Left hindlimb (tissue), 1 donor: ENCODE results near the gene MCF2L2.

Experiments
- DNase-seq: peaks from one replicate; pipeline ENCODE4 v3.0.0-alpha.2; 2018

Gene MCF2L2

DNA sequence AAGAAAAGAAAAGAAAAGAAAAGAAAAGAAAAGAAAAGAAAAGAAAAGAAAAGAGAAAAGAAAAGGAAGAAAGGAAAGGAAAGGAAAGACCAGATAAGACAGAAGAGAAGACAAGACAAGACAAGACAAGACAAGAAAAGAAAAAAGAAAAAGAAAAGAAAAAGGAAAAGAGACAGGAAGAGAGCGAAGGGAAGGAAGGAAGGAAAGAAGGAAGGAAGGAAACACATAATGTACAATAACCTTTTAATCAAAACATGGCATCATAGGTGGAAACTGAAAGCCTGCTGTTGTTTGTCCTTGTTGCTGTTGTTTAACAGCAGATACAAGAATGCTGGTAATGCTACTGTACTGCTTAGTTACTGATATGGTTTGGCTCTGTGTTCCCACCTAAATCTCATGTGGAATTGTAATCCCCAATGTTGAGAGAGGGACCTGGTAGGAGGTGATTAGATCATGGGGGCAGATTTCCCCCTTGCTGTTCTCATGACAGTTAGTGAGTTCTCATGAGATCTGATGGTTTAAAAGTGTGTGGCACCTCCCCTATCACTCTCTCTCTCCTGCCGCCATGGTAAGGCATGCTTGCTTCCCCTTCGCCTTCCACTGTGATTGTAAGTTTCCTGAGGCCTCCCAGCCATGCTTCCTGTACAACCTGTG, 67.3 kb downstream of the MCF2L2 start:
- DNase-seq, result no peak

GRCh38 chr3:183359036-183359435, 69.4 kb downstream of the MCF2L2 start:
- no peak for DNase-seq

- DNase-seq, result no peak
Observed at GRCh38 chr3:183357564-183358079, 70.8 kb downstream of the MCF2L2 start.

- no peak for DNase-seq
Observed at GRCh38 chr3:183356920-183357319, 71.5 kb downstream of the MCF2L2 start.

DNA sequence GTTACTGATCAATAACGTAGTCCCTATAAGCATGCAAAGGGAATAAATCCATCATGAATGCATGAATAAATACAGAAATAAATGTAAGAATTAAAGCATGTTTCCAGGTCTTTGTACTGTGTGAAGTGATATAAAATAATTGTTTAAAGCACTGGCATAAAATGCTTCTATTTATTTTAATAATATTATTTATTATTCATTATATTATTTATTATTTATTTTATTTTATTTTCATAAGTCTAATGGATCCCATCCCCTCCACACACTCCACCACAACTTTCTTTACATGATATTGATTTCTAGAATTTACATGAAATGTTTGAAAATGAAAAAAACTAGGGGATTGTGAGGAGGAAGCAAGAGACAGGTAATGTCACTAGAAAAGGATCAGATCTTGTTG, 73.5 kb downstream of the MCF2L2 start:
- DNase-seq, result no peak

DNA sequence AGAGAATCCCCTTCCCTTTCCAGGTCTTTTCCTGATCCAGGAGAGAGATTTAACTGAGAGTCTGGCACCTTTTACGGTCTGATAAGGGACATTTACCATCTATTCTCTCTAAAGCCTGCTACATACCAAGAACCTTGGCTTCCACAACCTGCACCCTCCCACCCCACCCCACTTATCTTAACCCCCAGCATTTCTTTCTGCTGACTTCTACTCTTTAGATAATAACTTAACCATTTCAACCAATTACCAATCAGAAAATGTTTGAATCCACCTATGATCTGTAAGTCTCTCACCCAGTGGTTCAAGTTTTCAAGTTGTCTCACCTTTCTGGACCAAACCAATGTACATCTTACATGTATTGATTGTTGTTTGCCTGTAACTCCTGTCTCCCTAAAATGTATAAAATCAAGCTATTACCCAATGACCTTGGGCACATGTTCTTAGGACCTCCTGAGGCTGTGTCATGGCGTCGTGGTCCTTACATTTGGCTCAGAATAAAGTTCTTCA, 74.0 kb downstream of the MCF2L2 start:
- no peak for DNase-seq

GRCh38 chr3:183353421-183353820, 75.0 kb downstream of the MCF2L2 start:
- DNase-seq, result no peak

- no peak for DNase-seq
Observed at GRCh38 chr3:183350164-183350563, 78.3 kb downstream of the MCF2L2 start.

- DNase-seq, result no peak
Observed at GRCh38 chr3:183349421-183350157, 78.8 kb downstream of the MCF2L2 start.

- DNase-seq, result no peak
Observed at GRCh38 chr3:183342824-183343223, 85.6 kb downstream of the MCF2L2 start.

DNA sequence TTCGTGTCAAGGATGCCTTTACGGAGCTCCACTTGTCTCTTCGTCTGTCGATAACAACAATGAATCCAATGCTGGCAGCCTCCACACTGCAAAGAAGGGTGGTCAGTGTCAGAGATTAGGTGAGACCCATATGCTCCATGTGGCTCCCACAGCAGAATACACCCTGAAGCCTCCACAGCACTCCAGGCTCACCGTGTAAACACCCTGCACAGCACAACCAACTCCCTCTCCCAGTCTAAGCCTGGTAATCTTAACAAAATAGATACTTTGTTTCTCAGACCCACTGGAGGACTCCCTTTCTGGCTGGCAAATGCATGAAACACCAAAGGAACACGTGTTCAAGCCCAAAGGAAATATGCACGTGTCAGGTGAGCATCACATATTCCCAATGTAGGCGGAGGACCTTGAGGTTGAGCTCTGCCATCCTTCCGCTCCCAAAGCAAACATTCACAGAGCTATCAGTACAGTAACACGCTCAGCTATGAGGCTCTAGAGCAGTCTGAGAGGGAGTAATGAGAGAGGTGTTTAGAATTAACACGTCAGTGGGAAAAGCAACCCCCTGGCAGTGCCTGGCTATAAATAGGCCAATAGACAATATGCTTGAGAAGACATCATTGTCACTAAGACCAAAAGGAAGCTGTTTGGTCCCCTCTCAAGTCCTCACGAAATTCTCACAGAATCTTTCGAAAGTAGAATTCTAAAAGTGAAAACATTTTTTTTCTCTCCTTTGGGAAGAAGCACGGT, 86.7 kb downstream of the MCF2L2 start:
- DNase-seq, result no peak

DNA sequence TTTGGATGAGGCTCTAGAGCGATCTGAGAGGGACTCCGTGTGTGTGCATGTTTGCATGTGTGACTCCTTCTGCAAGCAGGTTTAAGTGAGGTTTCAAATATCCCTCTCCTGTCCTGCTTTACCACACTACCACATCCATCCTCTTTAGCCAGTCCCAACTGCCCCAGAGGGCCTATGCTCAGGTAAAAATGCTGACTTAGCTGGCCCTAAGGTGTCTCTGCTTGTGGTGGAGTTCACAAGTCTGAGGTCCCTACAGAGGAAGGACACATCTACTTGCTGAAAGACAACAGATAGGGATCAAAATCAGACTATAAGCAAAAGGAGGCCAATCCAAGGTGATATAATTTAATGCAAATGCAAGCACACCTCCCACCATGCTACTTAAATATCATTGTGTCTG, 88.2 kb downstream of the MCF2L2 start:
- no peak for DNase-seq

DNA sequence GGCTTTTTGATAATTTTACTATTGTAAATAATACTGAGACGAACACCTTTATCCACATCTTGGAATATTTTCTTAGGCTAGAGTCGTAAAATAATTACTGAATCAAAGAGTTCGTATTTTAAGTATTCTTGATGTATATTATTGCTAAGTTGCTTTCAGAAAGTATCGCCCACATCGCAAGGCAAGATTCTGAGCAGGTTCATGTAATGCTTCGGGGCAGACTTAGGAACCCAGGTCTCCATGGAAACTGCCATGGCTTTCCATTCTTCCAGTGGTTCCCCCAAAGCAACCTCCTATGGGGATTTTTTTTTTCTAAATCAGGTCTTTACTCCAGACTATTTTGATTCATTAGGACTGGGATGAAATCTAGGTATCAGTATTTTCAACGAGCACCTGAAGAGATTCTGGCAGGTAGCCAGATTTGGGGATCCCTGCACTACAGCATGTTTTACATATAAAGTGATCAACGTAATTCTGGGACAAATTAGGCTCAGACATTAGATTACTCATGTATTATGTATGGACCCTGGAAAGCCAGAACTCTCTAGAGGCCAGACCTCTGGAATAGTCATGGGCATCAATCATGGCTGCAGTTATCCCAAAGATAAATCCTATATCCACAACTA, 88.8 kb downstream of the MCF2L2 start:
- no peak for DNase-seq

GRCh38 chr3:183338520-183338919, 89.9 kb downstream of the MCF2L2 start:
- DNase-seq, result no peak

DNA sequence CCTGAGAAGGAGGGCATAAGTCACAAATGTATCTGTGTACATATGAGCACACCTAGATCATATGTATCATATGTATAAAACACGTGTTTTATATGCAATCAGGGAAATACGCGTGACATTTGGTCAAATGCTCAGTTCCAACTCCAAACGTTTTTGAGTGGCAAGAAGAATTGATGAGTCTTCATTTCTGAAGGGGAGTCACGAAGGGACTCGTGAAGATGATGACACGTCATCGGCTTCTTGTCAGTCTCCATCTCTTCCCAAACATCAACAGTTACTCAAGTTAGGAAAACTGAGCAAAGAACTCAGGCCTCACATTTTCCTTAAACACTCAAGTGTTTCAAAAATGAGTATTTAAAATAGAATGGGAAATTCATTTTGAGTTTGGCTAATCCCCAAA, 95.9 kb downstream of the MCF2L2 start:
- no peak for DNase-seq

- no peak for DNase-seq
Observed at GRCh38 chr3:183331498-183331897, 96.9 kb downstream of the MCF2L2 start.

GRCh38 chr3:183330881-183331280, 97.5 kb downstream of the MCF2L2 start:
- DNase-seq, result no peak

GRCh38 chr3:183329543-183329942, 98.9 kb downstream of the MCF2L2 start:
- no peak for DNase-seq

DNA sequence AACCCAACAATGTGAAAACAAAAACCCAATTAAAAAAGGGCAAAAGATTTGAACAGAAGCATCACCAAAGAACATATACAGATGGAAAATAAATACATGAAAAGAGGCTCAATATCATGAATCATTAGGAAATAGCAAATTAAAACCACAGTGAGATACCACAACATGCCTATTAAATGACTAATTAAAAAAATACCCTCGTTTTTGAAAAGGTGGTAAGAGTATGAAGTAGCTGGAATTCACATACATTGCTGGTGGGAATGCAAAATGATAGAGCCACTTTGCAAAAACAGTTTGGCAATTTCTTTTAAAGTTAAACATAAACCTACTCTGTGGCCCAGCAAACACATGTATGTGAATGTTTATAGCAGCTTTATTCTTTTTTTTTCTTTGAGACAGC, 99.6 kb downstream of the MCF2L2 start:
- no peak for DNase-seq

- DNase-seq, result no peak
Observed at GRCh38 chr3:183328164-183328563, 100.3 kb downstream of the MCF2L2 start.

GRCh38 chr3:183327343-183327742, 101.1 kb downstream of the MCF2L2 start:
- no peak for DNase-seq

DNA sequence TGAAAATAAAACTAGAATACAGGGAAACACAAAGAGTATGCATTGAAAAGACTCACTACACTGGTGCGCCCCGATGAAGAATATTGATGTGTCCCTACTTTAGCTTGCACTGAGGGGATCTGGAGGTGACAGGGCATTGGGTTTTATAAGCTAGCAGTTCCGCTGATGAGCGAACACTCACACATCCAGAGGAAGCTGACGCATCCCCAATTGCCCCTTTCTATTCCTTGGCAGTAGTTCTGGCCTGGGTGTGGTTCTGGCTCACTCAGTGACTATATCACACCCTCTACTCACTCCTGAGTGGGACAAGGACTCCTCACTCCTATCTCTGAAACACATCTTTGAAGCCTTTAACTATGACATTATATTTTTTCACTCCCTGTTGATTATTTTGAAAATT, 104.3 kb downstream of the MCF2L2 start:
- no peak for DNase-seq

GRCh38 chr3:183319371-183319770, 109.0 kb downstream of the MCF2L2 start:
- DNase-seq, result no peak
